GM23338 (cell line): ENCODE data around the gene NPNT. TPM values are rescaled to one million over a fixed set of nuclear protein-coding genes. Genes with fewer than 3 reads are reported as not detected.

Experiments used
- ATAC-seq: fragments of 200-7000 bp; cut with Tn5 transposase; 3 replicates; pipeline ENCODE4 v1.9.1; 2020
- DNase-seq: peaks from one replicate; pipeline ENCODE4 v3.0.0-alpha.2; 2015; ENCODE audit warnings: low spot score
- H2AFZ ChIP-seq: fragments of 200-600 bp; sonication (generic); 2 replicates; pipeline ENCODE4 v1.8.0; 2016; ENCODE audit warnings: antibody characterized with exemption, mild to moderate bottlenecking, moderate library complexity
- H3F3A ChIP-seq: fragments of 200-600 bp; sonication (generic); replicated peaks from 2 replicates; pipeline ENCODE4 v1.8.0; 2017; ENCODE audit warnings: antibody characterized with exemption, mixed run types, low read depth
- H3K27ac ChIP-seq: fragments of 200-600 bp; sonication (generic); 2 replicates; pipeline ENCODE4 v1.6.1; 2016; ENCODE audit warnings: low read depth
- H3K27me3 ChIP-seq: fragments of 200-600 bp; sonication (generic); 2 replicates; pipeline ENCODE4 v1.8.0; 2016; ENCODE audit warnings: mild to moderate bottlenecking, mixed run types, moderate library complexity; ENCODE audit not compliant: insufficient read depth
- H3K36me3 ChIP-seq: fragments of 200-600 bp; sonication (generic); 2 replicates; pipeline ENCODE4 v1.8.0; 2016; ENCODE audit warnings: mild to moderate bottlenecking; ENCODE audit not compliant: insufficient read depth
- H3K4me1 ChIP-seq: fragments of 200-600 bp; sonication (generic); 2 replicates; pipeline ENCODE4 v1.8.0; 2016; ENCODE audit warnings: mild to moderate bottlenecking, moderate library complexity; ENCODE audit not compliant: insufficient read depth
- H3K4me2 ChIP-seq: fragments of 200-600 bp; sonication (generic); 2 replicates; pipeline ENCODE4 v1.7.1; 2017; ENCODE audit warnings: mixed run types
- H3K4me3 ChIP-seq: fragments of 200-600 bp; sonication (generic); 2 replicates; pipeline ENCODE4 v1.6.1; 2016; ENCODE audit warnings: mixed run types
- H3K79me2 ChIP-seq: fragments of 200-600 bp; sonication (generic); replicated peaks from 2 replicates; pipeline ENCODE4 v1.8.0; 2017; ENCODE audit warnings: mild to moderate bottlenecking; ENCODE audit not compliant: insufficient read depth
- H3K9me2 ChIP-seq: fragments of 200-600 bp; sonication (generic); 2 replicates; pipeline ENCODE4 v1.8.0; 2017; ENCODE audit not compliant: insufficient read depth
- H4K20me1 ChIP-seq: fragments of 200-600 bp; sonication (generic); replicated peaks from 2 replicates; pipeline ENCODE4 v1.8.0; 2017; ENCODE audit warnings: mild to moderate bottlenecking; ENCODE audit not compliant: insufficient read depth
- H3K27ac Mint-ChIP-seq: 2 replicates; pipeline ENCODE4 v1.8.0; 2020; ENCODE audit warnings: inconsistent platforms, mild to moderate bottlenecking, moderate library complexity, mixed read lengths
- H3K27me3 Mint-ChIP-seq: 3 replicates; pipeline ENCODE4 v1.8.0; 2022; ENCODE audit warnings: low read depth, mild to moderate bottlenecking, moderate library complexity, mixed read lengths, inconsistent platforms; ENCODE audit not compliant: insufficient read depth, poor library complexity
- H3K36me3 Mint-ChIP-seq: 3 replicates; pipeline ENCODE4 v1.8.0; 2021; ENCODE audit warnings: low read depth, mild to moderate bottlenecking, inconsistent platforms, moderate library complexity, mixed read lengths
- H3K4me1 Mint-ChIP-seq: 3 replicates; pipeline ENCODE4 v1.8.0; 2020; ENCODE audit warnings: mild to moderate bottlenecking, inconsistent platforms, mixed read lengths
- H3K4me3 Mint-ChIP-seq: 3 replicates; pipeline ENCODE4 v1.8.0; 2021; ENCODE audit warnings: moderate library complexity, mild to moderate bottlenecking, inconsistent platforms, mixed read lengths
- H3K9me3 Mint-ChIP-seq: 3 replicates; pipeline ENCODE4 v1.8.0; 2020; ENCODE audit warnings: moderate library complexity, mild to moderate bottlenecking, inconsistent platforms, mixed read lengths
- CREB1 ChIP-seq: fragments of 250-450 bp; sonication (Bioruptor Pico); IDR thresholded peaks from 2 replicates; pipeline ENCODE4 v1.5.0; 2020; ENCODE audit warnings: low read depth, mild to moderate bottlenecking, moderate library complexity
- CTCF ChIP-seq, 2 experiments: fragments of 200-600 bp in 1 of 2; sonication (generic) in 1 of 2; conservative IDR thresholded peaks; 2 replicates each; pipeline versions ENCODE4 v1.5.1 to v1.6.1; 2016 to 2017; ENCODE audit warnings: antibody characterized with exemption in 2 of 2, low read depth in 2 of 2, mild to moderate bottlenecking in 2 of 2, moderate library complexity in 1 of 2
- ETS1 ChIP-seq: IDR thresholded peaks from 2 replicates; pipeline ENCODE4 v1.6.1; 2016; ENCODE audit warnings: antibody characterized with exemption
- EZH2 ChIP-seq: fragments of 200-600 bp; sonication (generic); IDR thresholded peaks from one replicate; pipeline ENCODE4 v1.8.0; 2017; ENCODE audit warnings: antibody characterized with exemption, mild to moderate bottlenecking, low read depth; ENCODE audit not compliant: unreplicated experiment
- EZH2phosphoT487 ChIP-seq: fragments of 200-600 bp; sonication (generic); IDR thresholded peaks from one replicate; pipeline ENCODE4 v1.8.1; 2018; ENCODE audit warnings: antibody characterized with exemption; ENCODE audit not compliant: unreplicated experiment
- JUNB ChIP-seq: IDR thresholded peaks from one replicate; pipeline ENCODE4 v1.6.1; 2016; ENCODE audit warnings: antibody characterized with exemption; ENCODE audit not compliant: unreplicated experiment
- NANOG ChIP-seq: IDR thresholded peaks from 2 replicates; pipeline ENCODE4 v1.6.1; 2016; ENCODE audit warnings: antibody characterized with exemption, borderline replicate concordance
- POLR2AphosphoS5 ChIP-seq: IDR thresholded peaks from 2 replicates; pipeline ENCODE4 v1.6.1; 2016; ENCODE audit warnings: antibody characterized with exemption, low read depth
- REST ChIP-seq: IDR thresholded peaks from one replicate; pipeline ENCODE4 v1.6.1; 2018; ENCODE audit warnings: antibody characterized with exemption; ENCODE audit not compliant: unreplicated experiment
- STAT1 ChIP-seq: IDR thresholded peaks from one replicate; pipeline ENCODE4 v1.6.1; 2016; ENCODE audit warnings: antibody characterized with exemption; ENCODE audit not compliant: unreplicated experiment
- ZNF114 ChIP-seq: fragments of 250-450 bp; sonication (Bioruptor Pico); IDR thresholded peaks from 2 replicates; pipeline ENCODE4 v1.5.0; 2020; ENCODE audit warnings: mild to moderate bottlenecking, moderate library complexity
- ZNF331 ChIP-seq: fragments of 250-450 bp; sonication (Bioruptor Pico); IDR thresholded peaks from 2 replicates; pipeline ENCODE4 v1.5.0; 2020; ENCODE audit warnings: low read depth, mild to moderate bottlenecking, moderate library complexity
- ZNF462 ChIP-seq: fragments of 250-450 bp; sonication (Bioruptor Pico); IDR thresholded peaks from 2 replicates; pipeline ENCODE4 v1.5.0; 2020; ENCODE audit warnings: mild to moderate bottlenecking, moderate library complexity
- polyA plus RNA-seq: library from polyadenylated mRNA; unstranded; fragments of >200 nt; fragmentation: Nextera tagmentation; extraction: Ambion mirVana; gene quantifications from 2 replicates; pipeline ENCODE4 v1.2.1, GENCODE V29; 2016
- total RNA-seq: library from RNA; depleted of rRNA; stranded (reverse); fragments of >200 nt; shearing (Covaris generic); gene quantifications from 2 replicates; pipeline ENCODE4 v1.2.3, GENCODE V29; 2014

The NPNT gene
- total and polyA plus RNA-seq, 2 experiments from 2014 or later: 1.4 TPM

GRCh38 chr4:105930698-105931097, 35.4 kb downstream of the NPNT start (continued):
- TF ChIP-seq EZH2phosphoT487: no peak
- TF ChIP-seq ZNF331 (CRISPR knock-in tag): no peak

- DNase-seq (no peak), ATAC-seq (no peak)
- Histone ChIP-seq H3K27me3 (no peaks in the 10 kb centered on the region), H3K79me2 (no peaks in the 10 kb centered on the region), H3F3A (no peaks in the 10 kb centered on the region), H3K27ac (no peak overlapping the region), H3K4me1 (no peaks in the 10 kb centered on the region), H2AFZ (no peak overlapping the region), H3K4me3 (no peak overlapping the region), H3K36me3 (no peaks in the 10 kb centered on the region), H3K4me2 (no peak overlapping the region), H3K9me2 (no peaks in the 10 kb centered on the region), H4K20me1 (no peaks in the 10 kb centered on the region)
- Mint-ChIP-seq H3K36me3 (no peaks in the 10 kb centered on the region), H3K9me3 (no peaks in the 10 kb centered on the region), H3K4me1 (peaks cover 3% of the 10 kb centered on the region; the same call in 2 of the 3 replicates), H3K27ac (no peak overlapping the region), H3K27me3 (no peaks in the 10 kb centered on the region), H3K4me3 (no peak overlapping the region)
- TF ChIP-seq POLR2AphosphoS5: no peak
- no peak for TF ChIP-seq REST
- no peak for TF ChIP-seq CTCF (conservative IDR thresholded peaks at IDR 0.05; ENCODE audit: low read depth in 2 of 2)
- no peak for TF ChIP-seq ZNF114 (CRISPR knock-in tag)
- no peak for TF ChIP-seq JUNB
- no peak for TF ChIP-seq STAT1
- TF ChIP-seq CREB1 (CRISPR knock-in tag): no peak
- TF ChIP-seq EZH2phosphoT487: no peak
- no peak for TF ChIP-seq ZNF462
- TF ChIP-seq EZH2: no peak
- TF ChIP-seq ETS1: no peak
- TF ChIP-seq ZNF331 (CRISPR knock-in tag): no peak
- TF ChIP-seq NANOG: no peak
These were observed 37.8 kb downstream of the NPNT start for GRCh38 chr4:105933083-105933482.
